NB4 (cell line): Measurements from ENCODE around the gene ARSI.

Experiments used
- DNase-seq: peaks from one replicate; pipeline ENCODE4 v3.0.0; 2010; ENCODE audit warnings: low read depth
- H3K4me3 ChIP-seq: one replicate; pipeline ENCODE4 v1.5.1; 2011; ENCODE audit warnings: mild to moderate bottlenecking, low read depth, low read length, moderate library complexity
- CTCF ChIP-seq: IDR thresholded peaks from one replicate; pipeline ENCODE4 v1.5.1; 2012; ENCODE audit warnings: low read depth, low read length
- MAX ChIP-seq: IDR thresholded peaks from 2 replicates; pipeline ENCODE4 v1.6.1; 2011; ENCODE audit warnings: low read depth, low read length
- MYC ChIP-seq: IDR thresholded peaks from 2 replicates; pipeline ENCODE4 v1.6.1; 2011; ENCODE audit warnings: low read depth, low read length
- POLR2A ChIP-seq: IDR thresholded peaks from 2 replicates; pipeline ENCODE4 v1.6.1; 2011; ENCODE audit warnings: mild to moderate bottlenecking; ENCODE audit not compliant: insufficient read length; ENCODE audit errors: extremely low read depth

ARSI gene

GRCh38 chr5:150340614-150341255 lies 38.0 kb upstream of the ARSI start:
- DNase-seq: peak; percentile 61
- no peak overlapping the region for H3K4me3 ChIP-seq
- TF ChIP-seq POLR2A: no peak
- TF ChIP-seq MYC: peak; percentile 12; the same call in 1 of the 2 replicates
- peak; percentile 66 for TF ChIP-seq MAX
- TF ChIP-seq CTCF: no peak

- TF ChIP-seq POLR2A (no peak), CTCF (no peak), MYC (no peak), MAX (no peak)
- no peak overlapping the region for H3K4me3 ChIP-seq
- DNase-seq: no peak
These were observed 37.1 kb upstream of the ARSI start for GRCh38 chr5:150339841-150340240.

- TF ChIP-seq CTCF (no peak), MYC (no peak), POLR2A (no peak), MAX (no peak)
- peak; percentile 25 for DNase-seq
- H3K4me3 ChIP-seq: no peak overlapping the region
These were observed 36.5 kb upstream of the ARSI start for GRCh38 chr5:150339165-150339564.

- DNase-seq: no peak
- TF ChIP-seq CTCF: no peak
- H3K4me3 ChIP-seq: no peak overlapping the region
These were observed 35.8 kb upstream of the ARSI start for GRCh38 chr5:150338546-150338945.

- DNase-seq: no peak
These were observed 33.1 kb upstream of the ARSI start for GRCh38 chr5:150335778-150336177.

More at GRCh38 chr5:150335778-150336177, 33.1 kb upstream of the ARSI start:
- no peak for TF ChIP-seq POLR2A
- no peak for TF ChIP-seq MAX
- no peak for TF ChIP-seq CTCF
- TF ChIP-seq MYC: no peak
- H3K4me3 ChIP-seq: no peak overlapping the region
